ENCODE results near the gene ICE1. TPM values are rescaled to one million over a fixed set of nuclear protein-coding genes. Genes with fewer than 3 reads are reported as not detected.

The ICE1 gene
- total and polyA plus RNA-seq, 2 of the 4 experiments (the other 2 are of a cell fraction) = 9.0 to 18.5 TPM

- H4K20me1 ChIP-seq (ENCODE audit: insufficient read depth, low read length) = no peaks in the 10 kb centered on the region
- H2AK9ac ChIP-seq (replicated peaks; ENCODE audit: low read depth, low read length, poor library complexity) = no peak overlapping the region
- H2BK15ac ChIP-seq (ENCODE audit: low read depth, low read length) = no peak overlapping the region
- TF ChIP-seq POLR2A (IDR thresholded peaks at IDR 0.05; ENCODE audit: low read depth, low read length) = no peak
- TF ChIP-seq MAFK (IDR thresholded peaks at IDR 0.05; ENCODE audit: low read depth, low read length) = no peak
- no peak for TF ChIP-seq CEBPB (IDR thresholded peaks at IDR 0.05; ENCODE audit: low read depth, low read length)
- TF ChIP-seq USF2 (IDR thresholded peaks at IDR 0.05; ENCODE audit: low read depth, low read length) = no peak
- TF ChIP-seq RAD21 (IDR thresholded peaks at IDR 0.05; ENCODE audit: low read length) = no peak
- no peak for TF ChIP-seq SMC3 (IDR thresholded peaks at IDR 0.05; ENCODE audit: low read depth, low read length)
- no peak for TF ChIP-seq CTCF (conservative IDR thresholded peaks at IDR 0.05; ENCODE audit: low read depth, low read length)
- no peak for TF ChIP-seq RCOR1 (IDR thresholded peaks at IDR 0.05; ENCODE audit: insufficient replicate concordance, low read length)
- TF ChIP-seq MXI1 (IDR thresholded peaks at IDR 0.05; ENCODE audit: borderline replicate concordance, low read depth, low read length) = no peak
- TF ChIP-seq FOS (IDR thresholded peaks at IDR 0.05; ENCODE audit: low read depth, low read length) = no peak
- TF ChIP-seq ELK1 (IDR thresholded peaks at IDR 0.05; ENCODE audit: borderline replicate concordance, low read depth, low read length) = no peak
- no peak for TF ChIP-seq CHD1 (IDR thresholded peaks at IDR 0.05; ENCODE audit: low read depth, low read length)
- no peak for TF ChIP-seq MAZ (IDR thresholded peaks at IDR 0.05; ENCODE audit: borderline replicate concordance, low read depth, low read length)
- no peak for TF ChIP-seq NFE2L2 (IDR thresholded peaks at IDR 0.05; ENCODE audit: low read depth, low read length)
- no peak for TF ChIP-seq RFX5 (IDR thresholded peaks at IDR 0.05; ENCODE audit: low read depth, low read length)
- no peak for TF ChIP-seq BHLHE40 (IDR thresholded peaks at IDR 0.05; ENCODE audit: low read depth, low read length)
- H2AFZ ChIP-seq (replicated peaks; ENCODE audit: low read length, poor library complexity) = no peak overlapping the region
- ChIA-PET CTCF (interaction anchor here (0.6 kb wide), 1 partner anchor 1594 kb away, joined by 5 read pairs; no protein-coding TSS in a partner anchor), POLR2A (ENCODE audit: unreplicated experiment) (no interaction called here)
- DNase-seq = no peak
- H2AK5ac ChIP-seq (ENCODE audit: low read depth, low read length) = no peak overlapping the region
- H2BK5ac ChIP-seq (ENCODE audit: low read depth, low read length, poor library complexity, severe bottlenecking) = no peak overlapping the region
- no peak overlapping the region for H4K8ac ChIP-seq (ENCODE audit: low read depth in 2 of 2, low read length in 2 of 2)
- H3K9ac ChIP-seq (ENCODE audit: low read depth, low read length) = no peak overlapping the region
- H3K4me3 ChIP-seq (ENCODE audit: insufficient read depth, low read depth, low read length) = no peak overlapping the region
- intact Hi-C loops (cut with micrococcal nuclease) (no loop called here), in situ Hi-C loops (cut with MboI; ENCODE audit: low sequenced_read_pairs) (no loop called here), dilution Hi-C loops (cut with HindIII; ENCODE audit: low sequenced_read_pairs, unreplicated experiment) (no loop called here)
- no peaks in the 10 kb centered on the region for H3K4me1 ChIP-seq (ENCODE audit: control insufficient read depth, insufficient read depth, low read length)
- no peak overlapping the region for H3K23ac ChIP-seq (ENCODE audit: low read depth, low read length)
- BruUV-seq (replicated peaks) = no TSS peak
- ATAC-seq (ENCODE audit: low read depth) = no peak
- H4K5ac ChIP-seq (ENCODE audit: low read depth, low read length) = no peak overlapping the region
- H3K36me3 ChIP-seq (ENCODE audit: control insufficient read depth, insufficient read depth, low read length) = no peaks in the 10 kb centered on the region
- peaks cover 21% of the 10 kb centered on the region for H3K9me3 ChIP-seq (ENCODE audit: control insufficient read depth, insufficient read depth, low read length)
- H3K4ac ChIP-seq (ENCODE audit: low read depth, low read length) = no peak overlapping the region
- H3K27ac ChIP-seq (ENCODE audit: insufficient read depth, low read length) = no peak overlapping the region
- no peak overlapping the region for H2BK120ac ChIP-seq (ENCODE audit: low read depth, low read length)
- no peak overlapping the region for H3K56ac ChIP-seq (ENCODE audit: extremely low read depth, insufficient read depth, low read length)
- H3K9me1 ChIP-seq (ENCODE audit: insufficient read depth, low read length) = no peaks in the 10 kb centered on the region
- no CpG with 5 or more reads among the region's 4 CpGs for WGBS, 2 experiments (ENCODE audit: extremely low coverage in 2 of 2, insufficient read length in 1 of 2)
- H4K91ac ChIP-seq (ENCODE audit: insufficient read depth, low read depth, low read length) = no peak overlapping the region
- H3K27me3 ChIP-seq (ENCODE audit: control insufficient read depth, insufficient read depth, low read length) = no peaks in the 10 kb centered on the region
- no peak overlapping the region for H2BK20ac ChIP-seq (ENCODE audit: low read depth, low read length)
- no peaks in the 10 kb centered on the region for H3K79me1 ChIP-seq (ENCODE audit: low read depth in 1 of 2, low read length in 2 of 2)
- no peak overlapping the region for H3K18ac ChIP-seq (ENCODE audit: low read depth, low read length)
- no peak overlapping the region for H3K4me2 ChIP-seq (ENCODE audit: low read depth, low read length)
- H3K14ac ChIP-seq (replicated peaks; ENCODE audit: low read depth, low read length) = no peak overlapping the region
Observed at GRCh38 chr5:5534333-5534732, 111.9 kb downstream of the ICE1 start.
